Measurements from ENCODE around the gene THAP8. TPM values are rescaled to one million over a fixed set of nuclear protein-coding genes. Genes with fewer than 3 reads are reported as not detected.

Gene THAP8
- total RNA-seq, 4 donors from 2014 or later, result 6.1 to 10.5 (median 6.1) TPM

- ATAC-seq, result no peak
- H3K27me3 ChIP-seq, result no peaks in the 10 kb centered on the region
- H3K36me3 ChIP-seq, result no peaks in the 10 kb centered on the region
- intact Hi-C loops (cut with DNase I; ENCODE audit: low total_unique reads), result no loop called here
- H3K27ac ChIP-seq, result peak overlapping the region in 1 of 4 donors; percentile 45
- H3K4me3 ChIP-seq, result no peak overlapping the region
- DNase-seq, result no peak
- H3K9me3 ChIP-seq, result no peaks in the 10 kb centered on the region
- peaks cover 8 to 10% of the 10 kb centered on the region in 2 donors for H3K4me1 ChIP-seq
- TF ChIP-seq CTCF (IDR thresholded peaks at IDR 0.05 in 4 of 5, conservative IDR thresholded peaks at IDR 0.05 in 1 of 5), result no peak
- no peak for TF ChIP-seq POLR2A (IDR thresholded peaks at IDR 0.05)
- in situ Hi-C loops (cut with MboI; ENCODE audit: low sequenced_read_pairs in 4 of 4), result no loop called here
Measured at GRCh38 chr19:36058481-36059179, 4.5 kb upstream of the THAP8 start.

GRCh38 chr19:36054733-36055686, 925 bp upstream of the THAP8 start, which contains the start of gene WDR62:
TSS of gene WDR62 (plus strand) at chr19:36054897. CDS start at chr19:36054972, 75 bp downstream.
- Histone ChIP-seq H3K4me3 (peak within 1 kb of the TSS; percentile 67 to 93 (median 83)), H3K36me3 (no peaks in the 10 kb centered on the region), H3K9me3 (no peaks in the 10 kb centered on the region), H3K27ac (peak within 1 kb of the TSS; percentile 87 to 99 (median 96)), H3K27me3 (no peaks in the 10 kb centered on the region), H3K4me1 (peaks cover 13 to 17% of the 10 kb centered on the region in 2 donors)
- in situ Hi-C loops (cut with MboI; ENCODE audit: low sequenced_read_pairs in 4 of 4), result loop anchor here in 1 of 4 donors (5.0 kb wide), 1 partner anchor 58 kb away; the partner anchor contains the start of gene SDHAF1
- TF ChIP-seq POLR2A (IDR thresholded peaks at IDR 0.05) (no peak), CTCF (IDR thresholded peaks at IDR 0.05 in 4 of 5, conservative IDR thresholded peaks at IDR 0.05 in 1 of 5) (peak in 1 of 5 experiments; percentile 4)
- ATAC-seq, result peak; percentile 83 to 84
- peak; percentile 89 to 90 for DNase-seq
- intact Hi-C loops (cut with DNase I; ENCODE audit: low total_unique reads), result loop anchor here (1.0 kb wide), 5 partner anchors 41 to 159 kb away; partner anchors contain the start of genes ALKBH6, SDHAF1, TBCB and ZNF565

GRCh38 chr19:36051637-36052036, 2.4 kb downstream of the THAP8 start:
- Histone ChIP-seq H3K27me3 (no peaks in the 10 kb centered on the region), H3K36me3 (no peaks in the 10 kb centered on the region), H3K4me3 (no peak overlapping the region), H3K4me1 (peaks cover 12 to 13% of the 10 kb centered on the region in 2 donors), H3K27ac (no peak overlapping the region), H3K9me3 (no peaks in the 10 kb centered on the region)
- in situ Hi-C loops (cut with MboI; ENCODE audit: low sequenced_read_pairs in 4 of 4), result loop anchor here in 1 of 4 donors (5.0 kb wide), 1 partner anchor 54 kb away; the partner anchor contains the start of gene SDHAF1
- intact Hi-C loops (cut with DNase I; ENCODE audit: low total_unique reads), result no loop called here
- TF ChIP-seq CTCF (IDR thresholded peaks at IDR 0.05 in 4 of 5, conservative IDR thresholded peaks at IDR 0.05 in 1 of 5) (no peak), POLR2A (IDR thresholded peaks at IDR 0.05) (no peak)
- DNase-seq (no peak), ATAC-seq (no peak)

- Histone ChIP-seq H3K4me1 (peaks cover 12 to 13% of the 10 kb centered on the region in 2 donors), H3K27me3 (no peaks in the 10 kb centered on the region), H3K9me3 (no peaks in the 10 kb centered on the region), H3K27ac (no peak overlapping the region), H3K36me3 (no peaks in the 10 kb centered on the region), H3K4me3 (no peak overlapping the region)
- in situ Hi-C loops (cut with MboI; ENCODE audit: low sequenced_read_pairs in 4 of 4), result loop anchor here in 1 of 4 donors (5.0 kb wide), 1 partner anchor 54 kb away; the partner anchor contains the start of gene SDHAF1
- DNase-seq, result no peak
- ATAC-seq, result no peak
- intact Hi-C loops (cut with DNase I; ENCODE audit: low total_unique reads), result no loop called here
- TF ChIP-seq POLR2A (IDR thresholded peaks at IDR 0.05) (no peak), CTCF (IDR thresholded peaks at IDR 0.05 in 4 of 5, conservative IDR thresholded peaks at IDR 0.05 in 1 of 5) (no peak)
Measured at GRCh38 chr19:36051236-36051635, 2.8 kb downstream of the THAP8 start.
